CD4-positive, alpha-beta memory T cell (primary cell): ENCODE measurements around the gene RER1. TPM values are rescaled to one million over a fixed set of nuclear protein-coding genes. Genes with fewer than 3 reads are reported as not detected.

ENCODE experiments used
- CTCF ChIA-PET: fragments of 350-600 bp; sonication (Branson Sonifier 250); formaldehyde crosslinking; loops from one replicate; lab custom pipeline; 2021; ENCODE audit warnings: inconsistent platforms; ENCODE audit not compliant: partially characterized antibody; lab: Charles Lee
- POLR2A ChIA-PET: fragments of 350-600 bp; sonication (Branson Sonifier 250); formaldehyde crosslinking; loops from one replicate; lab custom pipeline; 2021; ENCODE audit not compliant: partially characterized antibody; lab: Charles Lee
- DNase-seq, 5 donors: peaks; one replicate each; pipeline versions ENCODE4 v3.0.0 to v3.0.0-alpha.2; 2020 to 2022; ENCODE audit warnings: mixed read lengths in 1 of 5
- H3K27ac ChIP-seq: one replicate; pipeline ENCODE4 v1.7.0; 2013; ENCODE audit warnings: low read depth, low read length
- H3K27me3 ChIP-seq: 2 replicates; pipeline ENCODE4 v1.7.0; 2013; ENCODE audit warnings: mild to moderate bottlenecking, low read length, moderate library complexity; ENCODE audit not compliant: insufficient read depth
- H3K36me3 ChIP-seq: 2 replicates; pipeline ENCODE4 v1.7.0; 2013; ENCODE audit warnings: mild to moderate bottlenecking, low read length, moderate library complexity; ENCODE audit not compliant: insufficient read depth
- H3K4me1 ChIP-seq: 2 replicates; pipeline ENCODE4 v1.7.0; 2013; ENCODE audit warnings: mild to moderate bottlenecking, low read length, moderate library complexity; ENCODE audit not compliant: insufficient read depth
- H3K4me3 ChIP-seq, 2 donors: one replicate each; pipeline ENCODE4 v1.7.0; 2013; ENCODE audit warnings: low read length in 2 of 2, mild to moderate bottlenecking in 1 of 2
- H3K9me3 ChIP-seq, 2 donors: one replicate each; pipeline ENCODE4 v1.7.0; 2013; ENCODE audit warnings: low read length in 2 of 2, control low read depth in 1 of 2; ENCODE audit not compliant: control insufficient read depth in 1 of 2
- H3K27ac Mint-ChIP-seq, 7 donors: one replicate each; pipeline ENCODE4 v1.8.0; 2020 to 2021; ENCODE audit warnings: mixed read lengths in 7 of 7, mild to moderate bottlenecking in 6 of 7, inconsistent platforms in 3 of 7, moderate library complexity in 3 of 7
- H3K27me3 Mint-ChIP-seq, 2 donors: one replicate each; pipeline ENCODE4 v1.8.0; 2020 to 2021; ENCODE audit warnings: mixed read lengths in 2 of 2
- H3K36me3 Mint-ChIP-seq, 2 donors: one replicate each; pipeline ENCODE4 v1.8.0; 2020 to 2021; ENCODE audit warnings: mixed read lengths in 2 of 2, inconsistent platforms in 1 of 2, mild to moderate bottlenecking in 1 of 2
- H3K4me1 Mint-ChIP-seq, 4 donors: one replicate each; pipeline ENCODE4 v1.8.0; 2020 to 2021; ENCODE audit warnings: mixed read lengths in 4 of 4, mild to moderate bottlenecking in 1 of 4
- H3K4me3 Mint-ChIP-seq, 8 donors: one replicate each; pipeline ENCODE4 v1.8.0; 2020 to 2021; ENCODE audit warnings: mixed read lengths in 8 of 8, mild to moderate bottlenecking in 7 of 8, moderate library complexity in 6 of 8, inconsistent platforms in 3 of 8
- H3K9me3 Mint-ChIP-seq, 8 donors: one replicate each; pipeline ENCODE4 v1.8.0; 2020 to 2021; ENCODE audit warnings: mixed read lengths in 8 of 8, mild to moderate bottlenecking in 5 of 8, inconsistent platforms in 3 of 8, moderate library complexity in 1 of 8
- intact Hi-C: fragments of 100-400 bp; cut with micrococcal nuclease; formaldehyde crosslinking; loops from one replicate; pipeline ENCODE4 v1.15.1; 2023
- polyA plus RNA-seq, 2 donors: library from polyadenylated mRNA; unstranded; fragments of 300-500 nt; fragmentation: Illumina TruSeq; gene quantifications; one replicate each; pipeline ENCODE4 v1.2.3, GENCODE V29; 2021
- total RNA-seq, 2 experiments: library from RNA; stranded (reverse); gene quantifications; one replicate each; pipeline ENCODE4 v1.2.3, GENCODE V29; 2021

Gene RER1
- total and polyA plus RNA-seq, 4 experiments from 2014 or later, result 131 to 221 (median 150) TPM

DNA sequence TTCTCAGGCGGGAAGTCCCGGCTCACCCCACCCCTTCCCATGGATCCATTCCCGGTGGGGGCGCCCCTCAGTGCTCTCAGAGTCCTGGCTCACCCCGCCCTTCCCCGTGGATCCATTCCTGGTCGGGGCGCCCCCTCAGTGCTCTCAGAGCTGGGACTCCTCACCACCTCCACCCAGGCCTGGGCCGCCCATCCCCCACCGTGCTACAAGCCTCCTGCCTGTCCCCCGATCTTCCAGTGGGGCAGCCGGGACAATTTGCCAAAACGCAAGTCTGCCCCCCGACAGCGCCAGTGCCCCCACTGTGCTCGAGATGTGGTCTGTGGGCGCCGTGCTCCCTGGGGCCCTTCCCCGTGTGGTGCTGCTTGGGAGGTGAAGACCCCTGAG lies 61.3 kb downstream of the RER1 start:
- CTCF ChIA-PET, result no interaction called here

DNA sequence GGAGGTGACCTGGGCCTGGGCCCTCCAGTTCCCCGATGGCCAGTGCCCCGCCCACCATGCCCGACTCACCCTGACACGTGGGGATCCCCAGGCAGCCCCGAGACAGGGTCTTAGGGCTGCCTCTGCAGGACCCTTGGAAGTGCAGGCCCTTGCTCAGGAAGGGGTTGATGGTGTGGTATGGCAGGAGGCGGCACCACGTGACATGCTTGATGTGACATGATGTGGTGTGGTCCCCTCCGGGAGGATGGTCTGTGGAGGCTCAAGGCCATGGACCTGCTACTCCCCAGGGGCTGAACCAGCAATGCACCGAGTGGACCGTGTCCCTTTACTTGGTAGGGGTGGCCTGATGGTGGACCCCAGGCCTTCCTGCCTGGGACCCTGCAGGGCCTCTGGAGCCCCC lies 62.6 kb downstream of the RER1 start:
- no peaks in the 10 kb centered on the region for H3K27me3 Mint-ChIP-seq
- DNase-seq, result no peak
- H3K36me3 ChIP-seq, result no peaks in the 10 kb centered on the region
- no peak overlapping the region for H3K27ac ChIP-seq
- no peaks in the 10 kb centered on the region for H3K27me3 ChIP-seq
- no peak overlapping the region for H3K4me3 ChIP-seq
- no peaks in the 10 kb centered on the region for H3K36me3 Mint-ChIP-seq
- POLR2A ChIA-PET, result no interaction called here
- no peaks in the 10 kb centered on the region for H3K4me1 Mint-ChIP-seq
- no peaks in the 10 kb centered on the region for H3K4me1 ChIP-seq
- H3K4me3 Mint-ChIP-seq, result no peak overlapping the region
- CTCF ChIA-PET, result no interaction called here
- no peak overlapping the region for H3K27ac Mint-ChIP-seq
- no peaks in the 10 kb centered on the region for H3K9me3 ChIP-seq
- H3K9me3 Mint-ChIP-seq, result peaks cover 0 to 2% (median 0%) of the 10 kb centered on the region in 8 donors
- intact Hi-C loops, result no loop called here

More for the DNA sequence above, 61.3 kb downstream of the RER1 start:
- H3K36me3 ChIP-seq, result no peaks in the 10 kb centered on the region
- Mint-ChIP-seq H3K9me3 (peaks cover 0 to 2% (median 0%) of the 10 kb centered on the region in 8 donors), H3K27me3 (no peaks in the 10 kb centered on the region), H3K36me3 (no peaks in the 10 kb centered on the region), H3K4me3 (no peak overlapping the region), H3K4me1 (peaks cover 0 to 1% (median 0%) of the 10 kb centered on the region in 4 donors), H3K27ac (no peak overlapping the region)
- DNase-seq, result no peak
- no peak overlapping the region for H3K27ac ChIP-seq
- H3K4me1 ChIP-seq, result no peaks in the 10 kb centered on the region
- intact Hi-C loops, result no loop called here
- H3K9me3 ChIP-seq, result no peaks in the 10 kb centered on the region
- no peaks in the 10 kb centered on the region for H3K27me3 ChIP-seq
- POLR2A ChIA-PET, result no interaction called here
- no peak overlapping the region for H3K4me3 ChIP-seq

Other genes with a start within 250 kb of the RER1 start
- 10 to 100 TPM; 38.4 to 40.8 TPM for gene FAAP20, start 197.1 kb upstream of the RER1 start, total RNA-seq
- 10 to 100 TPM; 54.2 to 58.9 TPM for gene FAAP20, start 197.1 kb upstream of the RER1 start, polyA plus RNA-seq
- 100 to 1,000 TPM in 1 of 2 experiments, 10 to 100 TPM in 1; 96.1 to 104 TPM for gene SKI, start 163.5 kb upstream of the RER1 start, total RNA-seq
- gene SKI, start 163.5 kb upstream of the RER1 start, polyA plus RNA-seq, result under 1 TPM; 0.08 to 0.86 TPM
- 10 to 100 TPM; 12.5 to 15.3 TPM for gene MORN1, start 287 bp upstream of the RER1 start, total RNA-seq
- gene MORN1, start 287 bp upstream of the RER1 start, polyA plus RNA-seq, result 1 to 10 TPM; 1.9 to 2.2 TPM
- gene PEX10, start 20.7 kb downstream of the RER1 start, total RNA-seq, result 10 to 100 TPM; 11.7 to 13.0 TPM
- 1 to 10 TPM; 7.2 to 8.6 TPM for gene PEX10, start 20.7 kb downstream of the RER1 start, polyA plus RNA-seq
- 10 to 100 TPM; 26.6 to 31.6 TPM for gene PLCH2, start 84.4 kb downstream of the RER1 start, total RNA-seq
- 1 to 10 TPM in 1 of 2 donors, not detected in 1; 2.0 TPM for gene PLCH2, start 84.4 kb downstream of the RER1 start, polyA plus RNA-seq
- 10 to 100 TPM; 88.9 to 93.7 TPM for gene PANK4, start 134.8 kb downstream of the RER1 start, total RNA-seq
- 10 to 100 TPM; 10.6 to 24.4 TPM for gene PANK4, start 134.8 kb downstream of the RER1 start, polyA plus RNA-seq
- gene HES5, start 138.4 kb downstream of the RER1 start, total RNA-seq, result not detected
- not detected for gene HES5, start 138.4 kb downstream of the RER1 start, polyA plus RNA-seq
- 100 to 1,000 TPM; 170 to 173 TPM for gene TNFRSF14, start 164.5 kb downstream of the RER1 start, total RNA-seq
- gene TNFRSF14, start 164.5 kb downstream of the RER1 start, polyA plus RNA-seq, result 10 to 100 TPM; 59.6 to 66.1 TPM
- 10 to 100 TPM; 26.5 to 27.2 TPM for gene PRXL2B, start 194.9 kb downstream of the RER1 start, total RNA-seq
- gene PRXL2B, start 194.9 kb downstream of the RER1 start, polyA plus RNA-seq, result 10 to 100 TPM; 21.4 to 23.5 TPM
- gene MMEL1, start 241.2 kb downstream of the RER1 start, total RNA-seq, result under 1 TPM; 0.67 to 0.90 TPM
- 1 to 10 TPM; 5.5 to 8.1 TPM for gene MMEL1, start 241.2 kb downstream of the RER1 start, polyA plus RNA-seq